Chondrocyte (in vitro differentiated cells): Measurements from ENCODE around the gene CFAP141. TPM values are rescaled to one million over a fixed set of nuclear protein-coding genes. Genes with fewer than 3 reads are reported as not detected.
A peak's percentile ranks its signal among the peaks of the same experiment; 100 is the strongest.

ENCODE experiments used
- DNase-seq: peaks from one replicate; pipeline ENCODE4 v3.0.0; 2021; ENCODE audit warnings: mixed read lengths, low spot score
- H3K27ac Mint-ChIP-seq: one replicate; pipeline ENCODE4 v1.8.0; 2021; ENCODE audit warnings: mild to moderate bottlenecking, moderate library complexity, mixed read lengths; ENCODE audit not compliant: unreplicated experiment
- H3K27me3 Mint-ChIP-seq: 2 replicates; pipeline ENCODE4 v1.8.0; 2021; ENCODE audit warnings: low read depth, mixed read lengths
- H3K36me3 Mint-ChIP-seq: 2 replicates; pipeline ENCODE4 v1.8.0; 2021; ENCODE audit warnings: low read depth, mixed read lengths
- H3K4me1 Mint-ChIP-seq: 2 replicates; pipeline ENCODE4 v1.8.0; 2021; ENCODE audit warnings: low read depth, mild to moderate bottlenecking, mixed read lengths
- H3K4me3 Mint-ChIP-seq: one replicate; pipeline ENCODE4 v1.8.0; 2021; ENCODE audit warnings: mild to moderate bottlenecking, moderate library complexity, mixed read lengths; ENCODE audit not compliant: unreplicated experiment
- H3K9me3 Mint-ChIP-seq: 2 replicates; pipeline ENCODE4 v1.8.0; 2021; ENCODE audit warnings: low read depth, mixed read lengths
- CTCF ChIP-seq: fragments of 200-600 bp; sonication (generic); IDR thresholded peaks from 2 replicates; pipeline ENCODE4 v1.5.0; 2021; ENCODE audit warnings: antibody characterized with exemption, mild to moderate bottlenecking, moderate library complexity
- total RNA-seq: library from RNA; stranded (reverse); gene quantifications from 3 replicates; pipeline ENCODE4 v1.2.1, GENCODE V29; 2021

CFAP141 gene
- total RNA-seq, 1 donor from 2014 or later, result not detected

- no peak for DNase-seq
- no peak for TF ChIP-seq CTCF
- no peaks in the 10 kb centered on the region for H3K9me3 Mint-ChIP-seq
- peaks cover 22% of the 10 kb centered on the region for H3K36me3 Mint-ChIP-seq
- H3K27me3 Mint-ChIP-seq, result no peaks in the 10 kb centered on the region
- H3K4me1 Mint-ChIP-seq, result peaks cover 46% of the 10 kb centered on the region
- peak overlapping the region; percentile 97 for H3K4me3 Mint-ChIP-seq
- peak overlapping the region; percentile 97 for H3K27ac Mint-ChIP-seq
Measured at GRCh38 chr1:154223621-154224020, 17.5 kb upstream of the CFAP141 start.

GRCh38 chr1:154222918-154223317, 16.8 kb upstream of the CFAP141 start:
- Mint-ChIP-seq H3K36me3 (peaks cover 22% of the 10 kb centered on the region), H3K4me1 (peaks cover 53% of the 10 kb centered on the region), H3K27me3 (no peaks in the 10 kb centered on the region), H3K27ac (peak overlapping the region; percentile 97), H3K4me3 (peak overlapping the region; percentile 97), H3K9me3 (no peaks in the 10 kb centered on the region)
- no peak for TF ChIP-seq CTCF
- DNase-seq, result no peak

GRCh38 chr1:154222518-154222917, 16.4 kb upstream of the CFAP141 start:
- no peak for TF ChIP-seq CTCF
- H3K9me3 Mint-ChIP-seq, result no peaks in the 10 kb centered on the region
- DNase-seq, result no peak
- H3K27me3 Mint-ChIP-seq, result no peaks in the 10 kb centered on the region
- H3K27ac Mint-ChIP-seq, result peak overlapping the region; percentile 97
- H3K4me3 Mint-ChIP-seq, result peak overlapping the region; percentile 97
- peaks cover 18% of the 10 kb centered on the region for H3K36me3 Mint-ChIP-seq
- H3K4me1 Mint-ChIP-seq, result peaks cover 56% of the 10 kb centered on the region

GRCh38 chr1:154221278-154222001, 15.3 kb upstream of the CFAP141 start:
- Mint-ChIP-seq H3K4me1 (peaks cover 60% of the 10 kb centered on the region), H3K36me3 (peaks cover 18% of the 10 kb centered on the region), H3K27ac (peak overlapping the region; percentile 97), H3K9me3 (no peaks in the 10 kb centered on the region), H3K27me3 (no peaks in the 10 kb centered on the region), H3K4me3 (peak overlapping the region; percentile 97)
- no peak for TF ChIP-seq CTCF
- no peak for DNase-seq

- H3K36me3 Mint-ChIP-seq, result peaks cover 13% of the 10 kb centered on the region
- TF ChIP-seq CTCF, result no peak
- no peak for DNase-seq
- peak overlapping the region; percentile 100 for H3K27ac Mint-ChIP-seq
- peak overlapping the region; percentile 97 for H3K4me3 Mint-ChIP-seq
- no peaks in the 10 kb centered on the region for H3K9me3 Mint-ChIP-seq
- peaks cover 60% of the 10 kb centered on the region for H3K4me1 Mint-ChIP-seq
- H3K27me3 Mint-ChIP-seq, result no peaks in the 10 kb centered on the region
Measured at GRCh38 chr1:154220970-154221277, 14.8 kb upstream of the CFAP141 start.
